Glomerular endothelial cell (primary cell): Measurements from ENCODE around the gene AUH. TPM values are rescaled to one million over a fixed set of nuclear protein-coding genes. Genes with fewer than 3 reads are reported as not detected.

Source experiments
- DNase-seq: peaks from one replicate; pipeline ENCODE4 v3.0.0-alpha.2; 2011; ENCODE audit warnings: low read depth, low spot score; ENCODE audit errors: extremely low read depth
- total RNA-seq: library from RNA; depleted of rRNA; stranded (reverse); fragments of >200 nt; gene quantifications from 2 replicates; pipeline ENCODE4 v1.2.3, GENCODE V29; 2015

The AUH gene
- total RNA-seq, 1 donor from 2014 or later: 10.2 TPM

- DNase-seq: no peak
These were observed 60.6 kb downstream of the AUH start for GRCh38 chr9:91301161-91301560.

- no peak for DNase-seq
These were observed 63.4 kb downstream of the AUH start for GRCh38 chr9:91298311-91298710.

GRCh38 chr9:91297306-91297705, 64.4 kb downstream of the AUH start:
- no peak for DNase-seq

GRCh38 chr9:91296354-91296753, 65.4 kb downstream of the AUH start:
- no peak for DNase-seq

DNA sequence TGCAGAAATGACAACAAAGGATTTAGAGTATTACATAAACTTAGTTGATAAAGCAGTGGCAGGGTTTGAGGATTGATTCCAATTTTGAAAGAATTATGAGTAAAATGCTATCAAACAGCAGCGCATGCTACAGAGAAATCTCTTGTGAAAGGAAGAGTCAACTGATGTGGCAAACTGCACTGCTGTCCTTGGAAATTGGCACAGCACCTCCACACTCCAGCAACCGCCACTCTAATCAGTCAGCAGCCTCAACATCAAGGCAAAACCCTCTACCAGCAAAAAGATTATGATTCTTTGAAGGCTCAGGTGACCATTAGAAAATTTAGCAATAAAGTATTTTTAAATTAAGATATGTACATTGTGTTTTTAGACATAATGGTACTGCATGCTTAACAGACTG, 66.4 kb downstream of the AUH start:
- no peak for DNase-seq

DNA sequence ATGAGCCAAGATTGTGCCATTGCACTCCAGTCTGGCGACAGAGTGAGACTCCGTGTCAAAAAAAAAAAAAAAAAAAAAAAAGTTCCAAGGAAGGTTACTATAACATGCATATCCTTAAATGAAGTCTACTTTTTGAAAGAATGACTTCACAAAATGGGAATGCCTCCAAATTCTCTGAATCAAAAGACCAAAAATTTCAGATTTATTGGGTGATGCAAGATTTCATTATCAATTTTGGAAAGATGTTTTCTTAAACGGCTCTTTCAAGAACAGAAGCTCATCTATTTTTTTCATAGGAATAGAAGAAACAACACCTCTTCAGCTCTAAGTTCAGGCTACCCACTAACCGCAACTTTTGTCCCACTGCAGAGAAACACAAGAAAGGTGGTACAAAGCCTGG, 69.9 kb downstream of the AUH start:
- DNase-seq: no peak

- DNase-seq: no peak
These were observed 72.5 kb downstream of the AUH start for GRCh38 chr9:91289244-91289643.

DNA sequence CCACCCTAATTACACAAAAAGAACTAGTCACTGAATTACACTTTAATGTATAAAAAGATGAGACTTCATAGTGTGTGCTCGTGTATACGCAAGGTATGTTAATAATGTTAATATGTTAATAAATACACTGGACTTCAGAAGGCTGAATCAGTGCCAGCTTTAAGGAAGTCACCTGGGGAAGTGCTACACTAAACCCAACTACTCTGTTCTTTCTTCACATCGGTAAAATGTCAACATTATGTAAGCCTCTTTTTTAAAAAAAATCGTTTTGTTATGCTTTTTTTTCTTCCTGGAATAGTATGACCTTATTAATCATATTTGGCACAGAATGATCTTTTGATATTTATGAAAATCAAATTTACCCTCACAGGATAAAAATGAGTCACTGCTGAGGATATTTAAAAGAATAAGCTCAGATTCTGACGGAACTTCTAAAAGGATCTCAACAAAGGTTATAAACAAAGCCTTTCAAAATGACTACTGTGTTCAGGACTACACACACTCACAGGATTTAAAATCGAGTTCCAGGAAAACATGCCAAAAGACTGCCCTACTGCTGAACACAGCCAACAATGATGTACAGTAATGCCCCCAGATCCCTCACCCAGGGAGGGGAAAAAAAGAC, 75.9 kb downstream of the AUH start:
- DNase-seq: no peak

- no peak for DNase-seq
These were observed 79.4 kb downstream of the AUH start for GRCh38 chr9:91282292-91282691.

DNA sequence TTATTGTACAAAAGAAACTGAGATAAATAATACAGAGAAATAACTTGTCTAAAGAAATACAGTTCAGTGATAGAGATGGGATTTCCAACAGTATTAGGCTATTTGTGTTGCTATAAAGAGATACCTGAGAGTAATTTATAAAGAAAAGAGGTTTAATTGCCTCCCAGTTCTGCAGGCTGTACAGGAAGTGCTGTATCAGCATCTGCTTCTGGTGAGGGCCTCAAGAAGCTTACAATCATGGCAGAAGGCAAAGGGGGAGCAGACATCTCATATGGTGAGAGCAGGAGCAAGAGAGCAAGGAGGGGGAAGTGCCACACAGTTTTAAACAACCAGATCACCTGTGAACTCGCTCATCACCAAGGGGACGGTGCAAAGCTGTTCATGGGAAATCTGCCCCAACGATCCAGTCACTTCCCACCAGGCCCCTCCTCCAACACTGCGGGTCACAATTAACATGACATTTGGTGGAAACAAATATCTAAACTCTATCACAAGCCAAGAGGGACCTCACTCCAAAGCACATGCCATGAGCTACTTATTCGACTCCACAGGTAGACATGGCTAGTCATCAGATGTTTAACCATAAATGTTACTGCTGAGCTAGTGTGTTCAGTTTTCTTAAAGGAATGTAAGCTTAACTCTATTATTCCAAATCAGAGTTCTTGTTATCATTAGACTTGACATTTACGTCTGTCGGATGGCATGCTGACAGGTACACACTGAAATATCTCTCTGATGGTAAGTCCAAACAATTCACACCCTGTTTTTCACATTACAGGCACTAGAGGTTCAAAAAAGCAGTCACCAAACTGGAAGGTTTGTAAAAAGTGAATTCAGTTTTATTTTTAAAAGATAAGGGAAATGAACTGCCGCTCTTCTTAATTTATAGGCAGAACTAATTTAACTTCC, 82.2 kb downstream of the AUH start:
- no peak for DNase-seq

GRCh38 chr9:91276513-91276912, 85.2 kb downstream of the AUH start:
- DNase-seq: no peak

DNA sequence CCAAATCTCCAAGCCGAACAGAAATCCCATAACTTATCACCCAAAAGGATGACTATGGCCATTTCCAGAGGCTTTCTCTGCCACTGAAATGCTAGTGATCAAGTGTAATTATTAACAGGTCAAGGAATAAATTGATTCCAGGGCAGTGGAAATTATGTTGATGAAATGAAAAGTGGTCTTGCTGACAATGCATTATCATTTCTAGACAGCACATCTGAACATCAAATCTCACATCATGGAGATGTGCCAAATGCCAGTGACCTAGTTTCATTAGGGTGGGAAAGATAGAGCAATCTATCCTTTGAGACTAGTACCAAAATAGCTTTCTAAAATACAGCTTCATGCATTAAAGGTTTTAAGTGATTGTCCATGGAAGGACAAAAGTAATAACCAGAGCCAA, 86.1 kb downstream of the AUH start:
- DNase-seq: no peak

GRCh38 chr9:91274949-91275492, 86.7 kb downstream of the AUH start:
- no peak for DNase-seq

DNA sequence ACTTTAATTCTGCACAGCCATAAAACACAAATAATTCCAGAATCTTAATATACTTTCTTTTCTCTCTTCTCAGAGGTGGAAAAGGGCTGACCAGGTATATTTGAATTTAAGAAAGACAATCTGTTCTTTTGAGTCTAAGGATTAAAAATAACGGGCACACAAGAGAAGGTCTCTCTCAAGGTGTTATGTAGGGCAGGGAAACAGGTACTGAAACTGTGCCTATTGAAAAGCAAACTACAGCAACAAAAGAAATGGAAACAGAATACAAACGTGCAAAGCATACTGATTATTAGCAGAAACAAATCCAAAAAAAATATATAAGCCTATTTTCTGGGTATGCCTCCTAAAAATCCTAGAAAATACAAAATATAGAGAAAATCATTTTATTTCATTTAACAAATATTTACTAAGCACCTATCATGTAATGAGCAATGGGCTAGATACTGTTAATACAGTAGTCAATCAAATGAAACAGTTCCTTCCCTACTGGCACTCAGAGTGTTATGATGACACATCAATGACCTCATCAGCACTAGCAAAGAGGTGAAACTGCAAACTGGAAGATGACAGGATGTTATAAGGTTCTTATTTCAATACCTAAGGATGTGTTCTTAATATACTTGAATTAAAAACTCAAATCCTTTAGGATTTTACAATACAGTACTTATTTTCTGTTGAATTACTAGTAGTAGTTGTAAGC, 87.7 kb downstream of the AUH start:
- DNase-seq: no peak

- DNase-seq: no peak
These were observed 90.6 kb downstream of the AUH start for GRCh38 chr9:91271156-91271555.

GRCh38 chr9:91269907-91270491, 91.7 kb downstream of the AUH start:
- DNase-seq: no peak

DNA sequence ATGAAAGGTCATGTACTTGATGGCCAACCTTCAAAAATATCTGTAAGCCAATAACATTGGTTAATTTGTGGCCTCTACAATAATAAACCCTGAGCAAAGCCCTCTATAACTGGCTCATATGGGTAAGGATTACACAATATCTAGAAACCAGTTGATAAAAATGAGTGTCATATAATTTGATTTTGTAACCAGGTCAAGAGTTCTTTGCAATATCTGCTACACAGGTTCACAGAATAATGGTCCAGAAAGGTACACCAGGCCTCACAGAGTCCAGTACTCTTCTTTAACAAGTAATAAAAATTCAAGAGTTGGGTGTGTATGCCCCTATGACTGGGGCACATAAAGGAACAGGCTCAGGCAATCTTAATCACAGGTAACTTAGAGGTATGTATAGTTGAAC, 95.3 kb downstream of the AUH start:
- DNase-seq: no peak

- no peak for DNase-seq
These were observed 96.2 kb downstream of the AUH start for GRCh38 chr9:91265514-91265913.

- DNase-seq: no peak
These were observed 100.3 kb downstream of the AUH start for GRCh38 chr9:91261417-91261816.

GRCh38 chr9:91259162-91259561, 102.6 kb downstream of the AUH start:
- DNase-seq: no peak

GRCh38 chr9:91258451-91258850, 103.3 kb downstream of the AUH start:
- DNase-seq: no peak
